ENCODE results near the gene TMEM120B.

Gene TMEM120B

DNA sequence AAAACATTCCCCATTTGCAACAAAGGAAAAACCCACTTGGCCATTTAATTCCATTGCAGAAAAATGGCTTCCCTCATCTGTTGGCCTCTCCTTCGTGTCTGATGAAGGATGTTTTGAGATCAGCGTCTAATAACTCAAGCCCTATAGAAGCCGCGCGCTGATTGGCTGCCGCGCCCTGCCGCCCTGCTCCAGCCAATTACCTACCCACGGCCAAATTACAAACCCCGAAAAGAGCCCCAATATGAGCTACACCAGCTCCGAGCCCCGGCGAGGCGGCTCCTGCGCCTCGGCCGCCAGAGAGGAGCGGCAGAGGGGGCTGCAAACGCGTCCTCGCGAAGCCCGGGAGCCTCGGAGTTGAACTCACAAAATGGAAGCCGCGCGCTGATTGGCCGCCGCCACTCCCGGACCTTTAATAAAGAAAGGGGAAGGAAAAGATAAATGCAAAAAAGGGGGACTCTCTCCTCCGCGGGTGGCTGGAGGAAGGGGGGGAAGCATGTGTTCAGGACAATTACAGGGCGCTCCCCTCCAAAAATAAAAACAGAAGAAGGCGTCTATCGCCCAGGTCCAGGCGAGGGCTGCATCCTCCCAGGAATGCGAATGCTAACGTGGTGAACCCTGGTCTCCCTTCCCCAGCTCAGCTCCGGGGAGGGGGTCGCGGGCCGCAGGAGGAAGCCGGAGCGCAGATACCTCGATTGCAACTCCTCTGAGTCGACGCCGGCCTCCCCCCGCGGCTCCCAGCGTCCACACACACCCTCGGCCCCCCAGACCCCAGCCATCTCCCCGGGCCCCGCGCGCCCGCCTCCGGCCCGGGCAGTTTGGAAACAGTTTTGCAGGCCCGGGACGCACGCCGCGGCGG, 90.5 kb downstream of the TMEM120B start:
- peak; percentile 80 to 82 for DNase-seq (ENCODE audit: low read depth in 2 of 2)

DNA sequence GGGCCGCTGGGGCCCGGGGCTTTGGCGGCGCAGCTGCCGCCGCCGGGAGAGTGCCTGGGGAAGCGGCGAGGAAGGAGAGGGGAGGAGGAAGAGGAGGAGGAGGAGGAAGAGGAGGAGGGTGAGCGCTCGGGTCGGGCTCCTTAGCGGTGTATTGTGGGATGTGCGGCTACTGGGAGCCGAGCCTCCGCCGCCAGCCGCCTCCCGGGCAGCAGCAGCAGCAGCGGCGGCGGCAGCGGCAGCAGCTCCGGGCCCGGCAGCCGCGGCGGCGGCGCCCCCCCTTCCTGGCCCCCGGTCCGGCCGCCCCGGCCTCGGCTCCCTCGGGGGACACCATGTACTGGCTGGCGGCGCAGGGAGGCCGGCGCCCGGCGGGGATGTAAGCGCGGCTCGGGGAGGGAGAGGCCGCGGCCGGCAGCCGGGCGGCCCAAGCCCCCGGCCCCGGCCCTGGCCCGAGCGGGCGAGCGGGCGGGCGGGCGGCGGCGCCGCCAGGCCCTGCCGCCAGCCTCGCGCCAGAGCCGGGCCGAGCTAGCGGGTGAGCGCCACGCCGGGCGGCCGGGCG, 91.4 kb downstream of the TMEM120B start, which contains the start of gene SETD1B:
Gene SETD1B (plus strand): TSS at position 149 of the 556 bp plus-strand sequence. CDS start 729 bp downstream, outside the sequence.
- DNase-seq (ENCODE audit: low read depth in 2 of 2), result no peak

DNA sequence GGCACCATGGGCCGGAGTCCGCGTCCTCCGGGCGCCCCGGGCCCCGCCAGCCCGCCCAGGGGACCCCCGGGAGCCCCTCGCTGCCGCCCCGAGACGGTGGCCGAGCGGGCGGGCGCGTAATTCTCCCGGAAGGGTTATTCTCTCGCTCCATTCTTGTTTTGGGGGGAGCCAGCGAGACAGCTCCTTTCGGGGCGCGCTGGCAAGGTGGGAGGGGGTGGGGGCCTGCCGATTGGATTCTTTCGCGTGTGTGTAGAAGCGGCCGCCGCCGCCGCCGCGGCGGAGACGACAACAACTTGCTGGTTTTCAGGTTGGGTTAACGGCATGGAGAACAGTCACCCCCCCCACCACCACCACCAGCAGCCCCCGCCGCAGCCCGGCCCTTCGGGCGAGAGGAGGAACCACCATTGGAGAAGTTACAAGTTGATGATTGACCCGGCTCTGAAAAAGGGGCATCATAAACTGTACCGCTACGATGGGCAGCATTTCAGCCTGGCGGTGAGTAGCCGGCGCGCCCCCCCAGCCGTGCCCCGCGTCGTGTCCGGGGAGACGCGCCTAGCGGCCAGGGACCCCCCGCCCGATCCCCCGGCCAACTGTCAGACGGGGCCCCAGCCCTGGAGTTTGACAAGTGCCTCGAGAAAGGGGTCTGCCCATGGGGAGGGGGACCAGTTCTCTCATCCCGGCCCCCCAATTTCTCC, 92.0 kb downstream of the TMEM120B start:
- DNase-seq (ENCODE audit: low read depth in 2 of 2), result no peak

- DNase-seq (ENCODE audit: low read depth in 2 of 2), result no peak
Observed at GRCh38 chr12:121805171-121806008, 92.8 kb downstream of the TMEM120B start.

GRCh38 chr12:121806009-121806545, 93.5 kb downstream of the TMEM120B start:
- no peak for DNase-seq (ENCODE audit: low read depth in 2 of 2)

DNA sequence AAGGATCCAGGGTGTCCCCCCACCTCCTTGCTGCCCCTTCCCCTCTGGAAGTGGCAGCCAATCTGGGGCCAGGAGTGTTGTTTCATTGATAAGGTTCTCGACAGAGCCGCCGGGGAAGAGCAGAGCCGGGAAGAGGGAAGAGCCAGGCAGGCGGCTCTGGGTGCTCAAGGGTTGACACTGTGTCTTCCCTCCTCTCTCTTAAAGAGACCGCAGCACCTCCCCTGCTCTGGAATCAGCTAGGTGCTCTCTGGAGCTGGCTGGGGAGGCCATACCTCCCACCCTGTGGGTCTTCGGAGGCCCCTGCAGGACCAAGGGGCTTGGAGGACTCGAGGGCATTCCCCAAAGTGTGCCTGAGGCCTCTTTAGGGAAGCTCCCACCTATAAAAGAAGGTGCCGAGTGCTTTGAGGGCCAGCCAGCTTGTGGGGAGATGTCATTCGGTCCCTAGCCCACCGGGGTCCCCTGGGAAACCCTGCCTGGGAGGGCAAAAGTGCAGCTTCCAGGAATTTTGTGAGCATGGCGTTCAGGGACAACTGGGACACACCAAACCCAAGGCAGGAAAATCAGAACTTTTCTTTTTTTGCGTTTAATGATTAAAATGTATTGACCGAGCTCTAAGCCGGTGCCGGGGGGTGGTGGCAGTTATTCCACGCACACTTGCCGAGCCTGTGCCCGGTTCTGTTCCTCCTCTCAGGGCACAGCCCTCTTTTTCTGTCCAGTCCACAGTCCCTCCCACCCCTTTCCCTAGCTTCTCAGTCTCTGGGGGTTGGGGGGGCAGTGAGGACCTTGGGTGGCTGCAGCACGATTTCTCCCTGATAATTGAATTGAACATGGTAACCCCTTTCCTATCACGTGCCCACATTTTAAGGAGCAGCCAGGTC, 94.2 kb downstream of the TMEM120B start:
- DNase-seq (ENCODE audit: low read depth in 2 of 2), result no peak

DNA sequence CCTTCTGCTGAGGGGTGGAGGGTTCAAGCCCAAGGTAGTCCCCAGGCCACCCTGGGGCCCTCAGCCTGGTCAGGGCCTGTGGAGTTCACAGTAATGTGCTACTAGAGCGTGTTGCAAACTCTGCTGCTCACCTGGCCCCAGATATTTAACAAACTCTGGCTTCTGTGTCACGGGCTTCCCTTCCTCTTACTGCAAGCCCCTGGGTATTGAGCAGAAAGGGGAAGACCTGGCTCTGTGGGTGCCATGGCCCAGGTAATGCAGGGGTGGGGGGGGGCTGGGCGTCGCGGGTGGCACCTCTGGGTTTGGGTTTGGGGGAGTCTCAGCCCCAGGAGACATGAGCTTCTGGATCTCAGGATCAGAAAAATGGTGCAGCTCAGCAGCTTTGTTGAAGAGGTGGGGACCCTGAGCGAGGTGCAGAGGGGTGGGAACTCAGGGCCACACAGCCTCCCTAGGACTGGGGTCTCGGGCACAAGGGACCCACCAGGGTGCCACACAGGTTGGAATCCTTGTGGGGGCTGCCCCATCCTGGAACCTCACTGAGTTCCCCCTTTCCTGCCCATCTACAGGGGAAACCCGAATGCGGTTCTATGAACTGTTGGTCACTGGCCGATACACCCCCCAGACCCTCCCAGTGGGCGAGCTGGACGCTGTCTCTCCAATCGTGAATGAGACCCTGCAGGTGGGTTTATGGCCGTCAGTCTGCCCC, 95.2 kb downstream of the TMEM120B start:
- DNase-seq (ENCODE audit: low read depth in 2 of 2), result no peak

- no peak for DNase-seq (ENCODE audit: low read depth in 2 of 2)
Observed at GRCh38 chr12:121808623-121809022, 96.1 kb downstream of the TMEM120B start.

- no peak for DNase-seq (ENCODE audit: low read depth in 2 of 2)
Observed at GRCh38 chr12:121809712-121810116, 97.2 kb downstream of the TMEM120B start.

GRCh38 chr12:121810234-121810817, 97.8 kb downstream of the TMEM120B start:
- no peak for DNase-seq (ENCODE audit: low read depth in 2 of 2)

DNA sequence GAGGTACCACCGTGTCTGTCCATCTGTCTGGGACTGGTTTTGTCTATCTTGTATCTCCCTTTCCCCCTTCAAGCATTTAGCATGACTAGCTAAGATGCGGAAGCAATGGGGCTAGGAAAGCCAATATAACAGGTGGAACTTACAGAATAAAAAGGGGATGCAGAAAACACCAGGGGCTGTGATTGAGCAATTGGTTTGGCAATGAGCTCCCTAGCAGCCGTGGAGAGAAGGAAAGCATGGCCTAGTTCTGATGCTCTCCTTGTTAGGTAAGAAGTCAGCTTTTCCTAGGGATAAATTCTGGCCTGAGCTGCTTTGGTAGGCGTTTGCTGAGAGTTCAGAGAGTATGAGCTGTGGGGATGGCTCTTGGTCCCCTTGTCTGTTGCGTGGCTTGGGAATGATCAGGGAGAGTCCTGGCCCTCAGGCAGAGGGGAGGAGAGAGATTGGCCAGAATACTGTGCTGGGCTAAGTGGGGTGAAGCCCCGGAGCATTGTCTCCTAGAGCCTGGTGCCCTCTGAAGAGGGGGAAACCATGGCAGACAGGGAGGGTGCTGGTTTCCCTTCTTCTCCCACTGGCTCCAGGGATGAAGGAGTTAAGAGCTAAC, 98.4 kb downstream of the TMEM120B start:
- DNase-seq (ENCODE audit: low read depth in 2 of 2), result no peak

GRCh38 chr12:121811434-121812319, 99.1 kb downstream of the TMEM120B start:
- DNase-seq (ENCODE audit: low read depth in 2 of 2), result no peak

DNA sequence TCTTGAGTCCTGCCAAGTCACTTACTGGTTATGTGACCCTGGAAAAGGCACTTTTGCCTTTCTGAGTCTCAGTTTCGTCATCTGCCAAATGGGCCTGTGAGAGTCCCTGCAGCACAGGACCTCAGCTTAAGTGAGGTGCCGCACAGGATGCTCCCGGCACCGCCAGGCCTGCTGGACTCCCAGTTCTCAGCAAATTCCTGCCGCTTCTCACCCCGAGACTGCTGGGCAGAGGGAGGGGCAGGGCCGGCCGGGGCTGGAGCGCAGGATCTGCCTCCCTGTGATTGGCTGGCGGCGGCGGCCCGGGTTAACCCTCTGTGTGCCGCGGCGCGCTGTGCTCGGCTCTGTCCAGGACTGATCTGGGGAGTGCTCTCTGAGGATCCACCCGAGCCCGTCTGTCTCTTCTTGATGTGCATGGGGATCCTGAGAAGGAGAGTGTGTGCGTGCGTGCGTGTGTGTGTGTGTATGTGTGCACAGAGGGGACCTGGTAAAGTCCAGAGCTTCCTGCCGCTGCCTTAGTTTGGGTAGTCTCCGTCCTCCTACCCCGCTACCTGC, 99.8 kb downstream of the TMEM120B start:
- no peak for DNase-seq (ENCODE audit: low read depth in 2 of 2)

DNA sequence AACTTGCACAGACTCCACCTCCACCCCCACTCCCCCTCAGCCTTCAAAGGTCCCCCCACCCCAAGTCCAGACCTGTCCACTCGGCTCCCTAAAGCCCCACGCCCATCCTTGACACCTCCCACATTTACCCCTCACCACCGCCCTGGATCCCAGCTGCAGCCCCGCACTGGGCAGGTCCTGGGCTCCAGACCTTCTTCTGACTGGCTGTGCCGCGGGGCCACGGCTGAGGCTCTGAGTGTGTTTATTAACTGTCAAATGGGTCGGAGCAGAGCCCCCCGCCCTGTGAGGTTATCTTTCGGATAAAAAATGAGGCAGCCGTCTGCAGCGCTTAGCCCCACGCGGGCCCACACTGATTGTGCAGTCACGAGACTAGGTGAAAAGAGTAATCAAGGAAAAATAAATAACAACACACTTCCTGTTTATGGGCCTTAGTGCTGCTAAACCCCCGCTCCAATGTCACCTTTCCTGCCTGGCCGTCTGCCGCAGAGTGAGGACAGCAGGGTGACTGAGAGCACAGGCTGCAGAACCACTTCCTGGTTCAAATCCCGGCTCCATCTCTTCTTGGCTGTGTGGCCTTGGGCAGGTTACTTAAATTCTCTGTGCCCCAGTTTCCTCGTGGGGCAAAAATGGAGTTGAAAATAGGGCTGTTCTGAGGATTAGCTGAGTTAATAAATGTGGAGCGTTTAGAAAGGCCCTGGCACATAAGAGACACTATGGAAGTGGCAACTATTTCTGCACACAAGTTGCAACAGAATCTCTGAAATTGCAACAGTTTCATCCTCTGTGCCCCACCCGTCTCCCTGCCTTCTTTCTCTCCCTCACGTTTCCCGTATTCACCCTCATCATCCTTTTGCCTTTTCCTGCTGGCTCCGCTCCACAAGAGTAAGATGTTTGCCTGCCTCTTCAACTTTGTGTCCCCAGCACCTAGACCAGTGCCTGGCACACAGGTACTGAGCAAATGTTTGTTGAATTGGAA, 100.7 kb downstream of the TMEM120B start:
- DNase-seq (ENCODE audit: low read depth in 2 of 2), result no peak

- DNase-seq (ENCODE audit: low read depth in 2 of 2), result no peak
Observed at GRCh38 chr12:121813951-121814350, 101.4 kb downstream of the TMEM120B start.

- no peak for DNase-seq (ENCODE audit: low read depth in 2 of 2)
Observed at GRCh38 chr12:121814429-121815119, 102.0 kb downstream of the TMEM120B start.
